GM13976 (cell line): ENCODE measurements around the gene KANK3.
"Not testable (repeated sequence)": the region's sequence is repeated elsewhere in the genome, so short reads cannot be mapped to it uniquely, and the experiment has no call there.

Source experiments
- DNase-seq: peaks from one replicate; pipeline ENCODE4 v3.0.0; 2012; ENCODE audit warnings: low spot score
- CTCF ChIP-seq: IDR thresholded peaks from 2 replicates; pipeline ENCODE4 v1.5.1; 2012; ENCODE audit warnings: borderline replicate concordance, mild to moderate bottlenecking; ENCODE audit not compliant: insufficient read depth; ENCODE audit errors: extremely low read depth, missing control alignments, control extremely low read depth
- in situ Hi-C: fragments of 300-500 bp; cut with MboI; formaldehyde crosslinking; loops from one replicate; pipeline ENCODE4 v1.12.0; 2022; ENCODE audit warnings: low sequenced_read_pairs, mixed read lengths, inconsistent platforms; ENCODE audit not compliant: unreplicated experiment

KANK3 gene

GRCh38 chr19:8319807-8320520 lies 23.1 kb downstream of the KANK3 start:
- DNase-seq = no peak
- in situ Hi-C loops = no loop called here
- no peak for TF ChIP-seq CTCF

- DNase-seq, in situ Hi-C loops: not testable (repeated sequence)
Measured at GRCh38 chr19:8318835-8319234, 24.2 kb downstream of the KANK3 start.

GRCh38 chr19:8316351-8317125 lies 26.5 kb downstream of the KANK3 start:
- TF ChIP-seq CTCF = no peak
- in situ Hi-C loops = no loop called here
- DNase-seq = no peak

- DNase-seq = not testable (repeated sequence)
Measured at GRCh38 chr19:8314981-8315640, 28.0 kb downstream of the KANK3 start.

GRCh38 chr19:8311461-8312260 lies 31.4 kb downstream of the KANK3 start:
- no peak for DNase-seq
- no peak for TF ChIP-seq CTCF
- in situ Hi-C loops = no loop called here

More at GRCh38 chr19:8314981-8315640, 28.0 kb downstream of the KANK3 start:
- in situ Hi-C loops = not testable (repeated sequence)

GRCh38 chr19:8310342-8311055 lies 32.6 kb downstream of the KANK3 start:
- in situ Hi-C loops = no loop called here
- TF ChIP-seq CTCF = no peak
- no peak for DNase-seq

GRCh38 chr19:8308891-8309291 lies 34.2 kb downstream of the KANK3 start:
- in situ Hi-C loops = loop anchor here (5.0 kb wide), 1 partner anchor 42 kb away; no protein-coding TSS in a partner anchor
- no peak for DNase-seq

More at GRCh38 chr19:8308891-8309291, 34.2 kb downstream of the KANK3 start:
- no peak for TF ChIP-seq CTCF
